ENCODE measurements around the gene MUS81. TPM values are rescaled to one million over a fixed set of nuclear protein-coding genes. Genes with fewer than 3 reads are reported as not detected.

The MUS81 gene
- total and polyA plus RNA-seq, 2 donors (not counting 3 experiments of a cell fraction or from before 2014, with no cell fraction given), result 57.9 to 76.9 TPM

DNA sequence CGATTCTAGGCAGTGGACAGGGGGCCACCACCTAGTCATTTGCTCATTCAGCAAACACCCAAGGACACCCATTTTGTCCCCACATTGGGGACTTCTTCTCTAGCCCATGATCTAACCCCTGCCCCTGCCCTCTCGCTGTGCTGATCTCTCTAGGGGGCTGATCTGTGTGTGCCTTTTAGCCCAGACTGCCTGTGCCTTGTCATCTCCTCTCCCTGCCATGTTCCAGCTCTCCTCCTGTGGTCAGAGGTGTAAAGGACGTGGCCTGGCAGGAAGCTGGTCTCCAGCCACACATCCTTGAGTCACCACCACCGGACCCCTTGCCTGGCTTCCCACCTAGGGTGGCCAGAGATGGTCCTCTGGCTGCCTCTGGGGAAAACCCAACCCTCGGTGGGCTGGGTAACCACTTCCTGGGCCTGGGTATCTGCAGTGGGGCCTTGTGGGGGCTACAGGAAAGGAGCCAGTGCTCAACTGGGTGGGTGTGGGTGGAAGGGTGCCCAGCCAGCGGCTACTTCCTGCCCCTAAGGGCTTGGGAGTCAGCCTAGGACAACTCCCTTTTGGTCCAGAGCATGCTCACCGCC is 20.7 kb downstream of the MUS81 start:
- Histone ChIP-seq H3K4me3 (replicated peaks in 1 of 3; ENCODE audit: insufficient read depth in 1 of 3, low read depth in 1 of 3, low read length in 3 of 3) (no peak overlapping the region), H3K9me1 (replicated peaks; ENCODE audit: control insufficient read depth, extremely low read depth, insufficient read depth, low read length) (no peaks in the 10 kb centered on the region), H3K36me3 (ENCODE audit: control insufficient read depth in 2 of 2, extremely low read depth in 1 of 2, insufficient read depth in 2 of 2, low read length in 2 of 2) (peaks cover 4 to 27% of the 10 kb centered on the region in 2 experiments), H3K9ac (replicated peaks; ENCODE audit: extremely low read depth, insufficient read depth, low read length) (no peak overlapping the region), H3K4me1 (ENCODE audit: control insufficient read depth, extremely low read depth, insufficient read depth, low read length) (no peaks in the 10 kb centered on the region), H3K79me2 (ENCODE audit: control insufficient read depth, insufficient read depth, low read length) (no peaks in the 10 kb centered on the region), H3K27me3 (ENCODE audit: control insufficient read depth in 2 of 2, insufficient read depth in 2 of 2, low read length in 2 of 2) (no peaks in the 10 kb centered on the region), H3K4me2 (ENCODE audit: insufficient read depth, low read length) (no peak overlapping the region), H3K27ac (ENCODE audit: insufficient read depth, low read depth, low read length) (no peak overlapping the region), H2AFZ (ENCODE audit: low read depth, low read length) (no peak overlapping the region), H4K20me1 (replicated peaks; ENCODE audit: control insufficient read depth, extremely low read depth, insufficient read depth, low read length) (no peaks in the 10 kb centered on the region), H3K9me3 (replicated peaks; ENCODE audit: control insufficient read depth, insufficient read depth, low read length) (no peaks in the 10 kb centered on the region)
- no peak for FAIRE-seq
- no peak for TF ChIP-seq GATA2 (IDR thresholded peaks at IDR 0.05; ENCODE audit: insufficient read depth, insufficient read length, low read depth, low read length)
- no peak for TF ChIP-seq FOS (IDR thresholded peaks at IDR 0.05; ENCODE audit: borderline replicate concordance, insufficient read depth, low read length)
- TF ChIP-seq POLR2AphosphoS5 (IDR thresholded peaks at IDR 0.05; ENCODE audit: insufficient read depth, low read depth, low read length), result no peak
- no peak for TF ChIP-seq MYC (IDR thresholded peaks at IDR 0.05; ENCODE audit: low read depth, low read length)
- TF ChIP-seq, protein P1, sequence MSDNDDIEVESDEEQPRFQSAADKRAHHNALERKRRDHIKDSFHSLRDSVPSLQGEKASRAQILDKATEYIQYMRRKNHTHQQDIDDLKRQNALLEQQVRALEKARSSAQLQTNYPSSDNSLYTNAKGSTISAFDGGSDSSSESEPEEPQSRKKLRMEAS (IDR thresholded peaks at IDR 0.05; ENCODE audit: insufficient read depth, insufficient read length), result no peak
- TF ChIP-seq EZH2 (IDR thresholded peaks at IDR 0.05; ENCODE audit: borderline replicate concordance, low read depth, low read length, severe bottlenecking), result no peak
- TF ChIP-seq, protein P2, sequence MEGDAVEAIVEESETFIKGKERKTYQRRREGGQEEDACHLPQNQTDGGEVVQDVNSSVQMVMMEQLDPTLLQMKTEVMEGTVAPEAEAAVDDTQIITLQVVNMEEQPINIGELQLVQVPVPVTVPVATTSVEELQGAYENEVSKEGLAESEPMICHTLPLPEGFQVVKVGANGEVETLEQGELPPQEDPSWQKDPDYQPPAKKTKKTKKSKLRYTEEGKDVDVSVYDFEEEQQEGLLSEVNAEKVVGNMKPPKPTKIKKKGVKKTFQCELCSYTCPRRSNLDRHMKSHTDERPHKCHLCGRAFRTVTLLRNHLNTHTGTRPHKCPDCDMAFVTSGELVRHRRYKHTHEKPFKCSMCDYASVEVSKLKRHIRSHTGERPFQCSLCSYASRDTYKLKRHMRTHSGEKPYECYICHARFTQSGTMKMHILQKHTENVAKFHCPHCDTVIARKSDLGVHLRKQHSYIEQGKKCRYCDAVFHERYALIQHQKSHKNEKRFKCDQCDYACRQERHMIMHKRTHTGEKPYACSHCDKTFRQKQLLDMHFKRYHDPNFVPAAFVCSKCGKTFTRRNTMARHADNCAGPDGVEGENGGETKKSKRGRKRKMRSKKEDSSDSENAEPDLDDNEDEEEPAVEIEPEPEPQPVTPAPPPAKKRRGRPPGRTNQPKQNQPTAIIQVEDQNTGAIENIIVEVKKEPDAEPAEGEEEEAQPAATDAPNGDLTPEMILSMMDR (IDR thresholded peaks at IDR 0.05; ENCODE audit: extremely low read depth in 1 of 2, insufficient read depth in 1 of 2, low read depth in 1 of 2, low read length in 2 of 2), result no peak
- TF ChIP-seq POLR2A (IDR thresholded peaks at IDR 0.05; ENCODE audit: low read depth, low read length), result no peak
- no peak for TF ChIP-seq JUN (IDR thresholded peaks at IDR 0.05; ENCODE audit: borderline replicate concordance, insufficient read depth, insufficient read length, low read depth)
- no TSS peak for BruUV-seq (replicated peaks)
- intact Hi-C loops (cut with micrococcal nuclease), result no loop called here
- CTCF ChIA-PET, result interaction anchor here (0.9 to 1.8 kb wide), 4 partner anchors 20 to 108 kb away, joined by 3 to 4 read pairs (median 4); partner anchors contain the start of gene MUS81
- DNase-seq (ENCODE audit: low read depth, low spot score), result no peak
- dilution Hi-C loops (cut with MboI; ENCODE audit: extremely low pct_ligation_motif_present, low sequenced_read_pairs), result no loop called here
- POLR2A ChIA-PET, result no interaction called here

All from endothelial cell of umbilical vein (primary cell).